Nephron progenitor cell (in vitro differentiated cells): Measurements from ENCODE around the gene ACSL4.
"Not testable (repeated sequence)": the region's sequence is repeated elsewhere in the genome, so short reads cannot be mapped to it uniquely, and the experiment has no call there.

Experiments used
- DNase-seq: peaks from one replicate; pipeline ENCODE4 v3.0.0; 2021
- H3K27ac Mint-ChIP-seq: 2 replicates; pipeline ENCODE4 v1.8.0; 2021; ENCODE audit warnings: mild to moderate bottlenecking, moderate library complexity, mixed read lengths
- H3K27me3 Mint-ChIP-seq: 2 replicates; pipeline ENCODE4 v1.8.0; 2021; ENCODE audit warnings: mild to moderate bottlenecking, low read depth, mixed read lengths; ENCODE audit not compliant: poor library complexity
- H3K36me3 Mint-ChIP-seq: 2 replicates; pipeline ENCODE4 v1.8.0; 2021; ENCODE audit warnings: low read depth, mixed read lengths
- H3K4me1 Mint-ChIP-seq: 2 replicates; pipeline ENCODE4 v1.8.0; 2021; ENCODE audit warnings: mixed read lengths
- H3K4me3 Mint-ChIP-seq: 2 replicates; pipeline ENCODE4 v1.8.0; 2021; ENCODE audit warnings: mild to moderate bottlenecking, moderate library complexity, mixed read lengths
- H3K9me3 Mint-ChIP-seq: 2 replicates; pipeline ENCODE4 v1.8.0; 2021; ENCODE audit warnings: mild to moderate bottlenecking, moderate library complexity, mixed read lengths
- TF ChIP-seq, protein P1 (sequence below): fragments of 200-600 bp; sonication (generic); IDR thresholded peaks from 2 replicates; pipeline ENCODE4 v1.5.0; 2021; ENCODE audit warnings: antibody characterized with exemption

ACSL4 gene

DNA sequence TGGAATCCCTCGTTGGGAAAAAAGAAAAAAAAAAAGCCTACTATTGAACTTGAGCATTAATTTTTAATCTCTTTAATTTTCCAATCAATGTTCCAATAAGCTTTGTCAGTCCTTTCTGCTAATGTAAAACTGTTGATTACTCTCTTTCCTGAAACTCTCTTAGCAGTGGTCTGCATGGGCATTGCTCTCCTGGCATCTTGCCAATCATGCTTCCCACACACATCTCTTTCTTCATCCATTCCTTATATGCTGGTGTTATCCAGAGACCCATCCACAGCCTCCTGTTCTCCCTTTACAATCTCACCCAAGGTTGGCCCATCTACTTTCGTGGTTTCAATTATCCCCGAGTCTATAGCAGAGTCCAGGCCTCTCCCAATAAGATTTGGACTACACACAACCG is 76.3 kb downstream of the ACSL4 start:
- no peaks in the 10 kb centered on the region for H3K27me3 Mint-ChIP-seq
- peaks cover 10% of the 10 kb centered on the region for H3K9me3 Mint-ChIP-seq
- DNase-seq = no peak
- no peaks in the 10 kb centered on the region for H3K4me1 Mint-ChIP-seq
- H3K36me3 Mint-ChIP-seq = peaks cover 68% of the 10 kb centered on the region
- H3K27ac Mint-ChIP-seq = no peak overlapping the region
- no peak overlapping the region for H3K4me3 Mint-ChIP-seq
- TF ChIP-seq, protein P1, sequence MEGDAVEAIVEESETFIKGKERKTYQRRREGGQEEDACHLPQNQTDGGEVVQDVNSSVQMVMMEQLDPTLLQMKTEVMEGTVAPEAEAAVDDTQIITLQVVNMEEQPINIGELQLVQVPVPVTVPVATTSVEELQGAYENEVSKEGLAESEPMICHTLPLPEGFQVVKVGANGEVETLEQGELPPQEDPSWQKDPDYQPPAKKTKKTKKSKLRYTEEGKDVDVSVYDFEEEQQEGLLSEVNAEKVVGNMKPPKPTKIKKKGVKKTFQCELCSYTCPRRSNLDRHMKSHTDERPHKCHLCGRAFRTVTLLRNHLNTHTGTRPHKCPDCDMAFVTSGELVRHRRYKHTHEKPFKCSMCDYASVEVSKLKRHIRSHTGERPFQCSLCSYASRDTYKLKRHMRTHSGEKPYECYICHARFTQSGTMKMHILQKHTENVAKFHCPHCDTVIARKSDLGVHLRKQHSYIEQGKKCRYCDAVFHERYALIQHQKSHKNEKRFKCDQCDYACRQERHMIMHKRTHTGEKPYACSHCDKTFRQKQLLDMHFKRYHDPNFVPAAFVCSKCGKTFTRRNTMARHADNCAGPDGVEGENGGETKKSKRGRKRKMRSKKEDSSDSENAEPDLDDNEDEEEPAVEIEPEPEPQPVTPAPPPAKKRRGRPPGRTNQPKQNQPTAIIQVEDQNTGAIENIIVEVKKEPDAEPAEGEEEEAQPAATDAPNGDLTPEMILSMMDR = no peak

DNA sequence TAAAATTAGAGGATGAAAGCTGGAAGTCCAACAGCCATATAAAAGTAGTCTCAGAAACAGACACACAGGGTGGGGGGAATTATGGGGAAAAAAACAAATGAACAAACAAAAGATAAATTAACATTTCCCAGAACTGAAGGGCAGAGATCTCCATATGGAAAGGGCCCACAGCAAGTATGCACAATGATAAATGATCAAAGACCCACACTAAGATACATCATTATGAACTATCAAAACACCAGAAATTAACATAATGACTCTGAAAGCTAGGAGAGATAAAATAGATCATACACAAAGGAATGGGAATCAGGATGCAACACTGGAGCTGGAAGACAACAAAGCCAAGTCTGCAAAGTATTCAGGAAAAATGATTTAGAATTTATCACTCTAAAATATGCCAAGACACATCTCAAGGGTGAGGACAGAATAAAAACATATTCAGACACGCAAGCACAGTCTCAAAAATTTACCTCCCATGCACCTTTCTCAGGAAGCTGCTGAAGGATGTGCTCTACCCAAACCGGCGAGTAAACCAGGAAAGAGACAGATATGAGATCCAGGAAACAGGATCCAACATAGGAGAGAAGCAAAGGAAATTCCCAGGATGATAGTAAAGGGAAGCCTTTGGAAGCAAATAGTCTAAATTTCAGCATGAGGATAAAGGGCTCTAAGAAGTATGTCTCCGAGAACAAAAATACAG is 77.4 kb downstream of the ACSL4 start:
- Mint-ChIP-seq H3K27ac (peak overlapping the region; percentile 28), H3K27me3 (no peaks in the 10 kb centered on the region), H3K36me3 (peaks cover 66% of the 10 kb centered on the region), H3K4me1 (no peaks in the 10 kb centered on the region), H3K9me3 (peaks cover 11% of the 10 kb centered on the region), H3K4me3 (no peak overlapping the region)
- TF ChIP-seq, protein P1 = no peak
- DNase-seq = no peak

DNA sequence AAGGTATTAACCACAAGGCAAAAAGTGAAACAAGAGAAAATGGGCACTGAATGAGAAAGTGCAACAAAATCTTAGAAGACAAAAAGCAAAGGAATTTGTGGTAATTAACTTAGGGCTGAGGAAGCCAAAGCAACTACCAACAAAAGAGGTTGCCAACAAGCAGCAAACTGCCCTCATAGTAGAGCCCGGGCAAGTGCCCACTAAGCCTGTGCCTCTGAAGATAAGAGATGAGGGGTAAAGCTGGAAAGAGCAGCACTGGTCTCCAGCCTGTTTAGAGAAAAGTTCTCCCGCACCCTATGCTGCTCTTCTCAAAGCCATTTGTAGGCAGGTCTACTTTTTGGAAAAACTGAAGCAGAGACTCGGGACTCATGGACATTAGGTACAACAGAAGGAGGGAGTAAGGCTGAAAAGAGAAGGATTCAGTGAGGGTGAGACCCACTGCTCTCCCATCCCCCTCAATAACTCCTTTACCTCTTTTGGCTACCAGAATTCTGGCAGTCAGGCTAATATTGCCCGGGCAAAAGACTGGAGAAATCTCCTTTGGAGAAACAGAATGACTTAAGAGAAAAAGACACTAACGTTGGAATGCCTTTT is 78.4 kb downstream of the ACSL4 start:
- TF ChIP-seq, protein P1 = no peak
- Mint-ChIP-seq H3K27ac (peak overlapping the region; percentile 90), H3K4me3 (no peak overlapping the region), H3K27me3 (no peaks in the 10 kb centered on the region), H3K4me1 (no peaks in the 10 kb centered on the region), H3K36me3 (peaks cover 55% of the 10 kb centered on the region), H3K9me3 (peaks cover 14% of the 10 kb centered on the region)
- DNase-seq = no peak

DNA sequence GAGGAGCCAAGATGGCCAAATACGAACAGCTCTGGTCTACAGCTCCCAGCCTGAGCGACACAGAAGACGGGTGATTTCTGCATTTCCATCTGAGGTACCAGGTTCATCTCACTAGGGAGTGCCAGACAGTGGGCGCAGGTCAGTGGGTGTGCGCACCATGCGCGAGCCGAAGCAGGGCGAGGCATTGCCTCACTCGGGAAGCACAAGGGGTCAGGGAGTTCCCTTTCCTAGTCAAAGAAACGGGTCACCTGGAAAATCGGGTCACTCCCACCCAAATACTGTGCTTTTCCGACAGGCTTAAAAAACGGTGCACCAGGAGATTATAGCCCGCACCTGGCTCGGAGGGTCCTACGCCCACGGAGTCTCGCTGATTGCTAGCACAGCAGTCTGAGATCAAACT is 88.4 kb downstream of the ACSL4 start:
- Mint-ChIP-seq H3K27ac (peak overlapping the region; percentile 65), H3K36me3 (peaks cover 61% of the 10 kb centered on the region), H3K9me3 (peaks cover 38% of the 10 kb centered on the region)
- not testable (repeated sequence) for H3K4me1 Mint-ChIP-seq, H3K4me3 Mint-ChIP-seq, H3K27me3 Mint-ChIP-seq, DNase-seq

DNA sequence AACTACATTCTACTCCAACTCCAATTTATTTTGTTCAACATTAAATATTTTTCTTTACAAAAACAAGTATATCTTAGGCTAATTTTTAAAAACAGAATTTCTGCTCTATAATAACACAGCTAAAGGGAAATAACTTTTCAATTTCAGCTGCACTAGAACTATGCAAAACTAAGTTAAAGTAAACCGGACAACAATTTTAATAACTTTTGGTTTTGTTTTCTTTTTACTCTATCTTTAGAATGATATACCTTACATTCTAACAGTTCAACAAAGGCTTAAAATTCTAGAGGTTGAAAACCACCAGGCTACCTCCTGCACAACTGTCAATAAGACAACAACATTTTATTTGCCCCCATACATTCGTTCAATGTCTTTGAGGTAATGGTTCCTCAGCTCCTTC is 89.4 kb downstream of the ACSL4 start:
- DNase-seq = no peak
- Mint-ChIP-seq H3K4me3 (no peak overlapping the region), H3K36me3 (peaks cover 61% of the 10 kb centered on the region), H3K27me3 (no peaks in the 10 kb centered on the region), H3K27ac (no peak overlapping the region), H3K9me3 (peaks cover 33% of the 10 kb centered on the region), H3K4me1 (no peaks in the 10 kb centered on the region)
- TF ChIP-seq, protein P1 = no peak

DNA sequence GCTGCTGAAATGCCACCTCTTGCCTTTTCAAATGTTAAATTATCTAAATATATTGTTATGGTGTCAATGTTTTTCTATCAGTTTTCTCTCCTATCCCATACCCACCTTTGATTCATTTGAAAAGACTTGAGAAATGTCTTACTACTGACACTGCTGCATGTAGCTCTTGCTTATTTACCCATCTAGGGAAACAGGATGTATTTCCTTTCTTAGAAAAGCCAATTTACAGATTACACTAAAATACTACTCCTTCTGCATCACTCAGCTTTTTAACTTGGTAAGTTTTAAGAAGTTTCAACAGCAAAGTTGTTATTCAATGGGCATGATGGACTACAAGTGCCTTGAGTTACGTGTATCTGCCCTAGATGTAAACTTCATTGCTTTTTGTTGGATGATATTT is 94.9 kb downstream of the ACSL4 start:
- Mint-ChIP-seq H3K4me3 (no peak overlapping the region), H3K27me3 (no peaks in the 10 kb centered on the region), H3K4me1 (peaks cover 19% of the 10 kb centered on the region), H3K9me3 (no peaks in the 10 kb centered on the region), H3K36me3 (peaks cover 33% of the 10 kb centered on the region), H3K27ac (no peak overlapping the region)
- no peak for DNase-seq
- TF ChIP-seq, protein P1 = no peak

DNA sequence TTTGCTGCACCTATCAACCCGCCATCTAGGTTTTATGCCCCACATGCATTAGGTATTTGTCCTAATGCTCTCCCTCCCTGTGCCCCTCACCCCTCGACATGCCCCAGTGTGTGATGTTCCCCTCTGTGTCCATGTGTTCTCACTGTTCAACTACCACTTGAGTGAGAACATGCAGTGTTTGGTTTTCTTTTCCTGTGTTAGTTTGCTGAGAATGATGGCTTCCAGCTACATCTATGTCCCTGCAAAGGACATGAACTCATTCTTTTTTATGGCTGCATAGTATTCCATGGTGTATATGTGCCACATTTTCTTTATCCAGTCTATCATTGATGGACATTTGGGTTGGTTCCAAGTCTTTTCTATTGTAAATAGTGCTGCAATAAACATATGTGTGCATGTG is 95.6 kb downstream of the ACSL4 start:
- not testable (repeated sequence) for DNase-seq, H3K27me3 Mint-ChIP-seq, H3K4me3 Mint-ChIP-seq, H3K27ac Mint-ChIP-seq, H3K9me3 Mint-ChIP-seq
- peaks cover 19% of the 10 kb centered on the region for H3K4me1 Mint-ChIP-seq
- H3K36me3 Mint-ChIP-seq = peaks cover 33% of the 10 kb centered on the region
